Vagina (tissue), 2 donors: ENCODE measurements around the gene FBXL7. TPM values are rescaled to one million over a fixed set of nuclear protein-coding genes. Genes with fewer than 3 reads are reported as not detected.

Experiments used
- DNase-seq, 2 donors: peaks; one replicate each; pipeline ENCODE4 v3.0.0-alpha.2; 2017; ENCODE audit errors: extremely low spot score in 2 of 2
- H3K27ac ChIP-seq: fragments of 200-600 bp; sonication (generic); one replicate; pipeline ENCODE4 v1.5.1; 2019
- H3K27me3 ChIP-seq: fragments of 200-600 bp; sonication (generic); one replicate; pipeline ENCODE4 v1.5.1; 2019
- H3K36me3 ChIP-seq, 2 donors: fragments of 200-600 bp; sonication (generic); one replicate each; pipeline ENCODE4 v1.5.1; 2017 to 2019
- H3K4me1 ChIP-seq: fragments of 200-600 bp; sonication (generic); one replicate; pipeline ENCODE4 v1.5.1; 2019
- H3K4me3 ChIP-seq, 2 donors: fragments of 200-600 bp; sonication (generic); 1 replicate in 1 of 2; 2 replicates in 1 of 2; pipeline ENCODE4 v1.5.1; 2016 to 2019
- H3K9me3 ChIP-seq: fragments of 200-600 bp; sonication (generic); one replicate; pipeline ENCODE4 v1.5.1; 2019
- POLR2A ChIP-seq, 2 donors: fragments of 450-650 bp; IDR thresholded peaks; one replicate each; pipeline ENCODE4 v1.6.1; 2017; ENCODE audit warnings: antibody characterized with exemption in 2 of 2, mild to moderate bottlenecking in 2 of 2, moderate library complexity in 2 of 2
- POLR2AphosphoS5 ChIP-seq, 2 donors: sonication (generic); formaldehyde crosslinking; IDR thresholded peaks; one replicate each; pipeline ENCODE4 v1.9.0; 2017; ENCODE audit warnings: antibody characterized with exemption in 2 of 2, mild to moderate bottlenecking in 2 of 2, low read depth in 1 of 2; ENCODE audit not compliant: insufficient read depth in 1 of 2
- intact Hi-C: fragments of 100-400 bp; cut with DNase I; formaldehyde crosslinking; loops from one replicate; pipeline ENCODE4 v1.15.1; 2023
- total RNA-seq: library from RNA; depleted of rRNA; stranded (reverse); fragments of >200 nt; gene quantifications from one replicate; pipeline ENCODE4 v1.2.3, GENCODE V29; 2016
- TF ChIP-seq, protein P1 (sequence below), 3 experiments: fragments of 450-650 bp in 2 of 3; fragments of 200-600 bp in 1 of 3; sonication (generic) in 1 of 3; IDR thresholded peaks; one replicate each; pipeline ENCODE4 v1.5.1; 2017 to 2019; ENCODE audit warnings: antibody characterized with exemption in 3 of 3, mild to moderate bottlenecking in 2 of 3, moderate library complexity in 2 of 3

The FBXL7 gene
- total RNA-seq, 1 donor from 2014 or later, result 21.1 TPM

DNA sequence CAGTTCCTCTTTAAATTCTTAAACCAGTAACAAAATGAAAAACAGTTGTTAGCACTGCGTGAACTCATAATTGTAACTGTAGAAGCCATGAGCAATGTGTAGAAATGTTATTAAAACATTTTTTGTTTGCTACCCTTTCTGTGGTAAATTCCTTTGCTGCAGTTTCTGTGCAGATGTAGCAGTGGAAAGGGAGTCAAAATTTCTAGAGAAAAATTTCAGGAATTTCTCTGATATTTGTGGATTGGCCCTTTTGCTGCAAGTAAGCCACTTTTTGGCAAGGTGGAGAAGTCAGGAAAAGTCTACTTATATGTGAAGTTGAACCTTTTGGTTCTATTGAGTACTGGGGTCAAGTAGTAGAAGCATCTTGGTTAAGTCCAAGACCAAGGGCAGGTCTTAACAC is 10.1 kb downstream of the FBXL7 start:
- peaks cover 50% of the 10 kb centered on the region for H3K4me1 ChIP-seq
- H3K36me3 ChIP-seq, result no peaks in the 10 kb centered on the region
- no peak overlapping the region for H3K4me3 ChIP-seq
- intact Hi-C loops, result no loop called here
- TF ChIP-seq, protein P1, sequence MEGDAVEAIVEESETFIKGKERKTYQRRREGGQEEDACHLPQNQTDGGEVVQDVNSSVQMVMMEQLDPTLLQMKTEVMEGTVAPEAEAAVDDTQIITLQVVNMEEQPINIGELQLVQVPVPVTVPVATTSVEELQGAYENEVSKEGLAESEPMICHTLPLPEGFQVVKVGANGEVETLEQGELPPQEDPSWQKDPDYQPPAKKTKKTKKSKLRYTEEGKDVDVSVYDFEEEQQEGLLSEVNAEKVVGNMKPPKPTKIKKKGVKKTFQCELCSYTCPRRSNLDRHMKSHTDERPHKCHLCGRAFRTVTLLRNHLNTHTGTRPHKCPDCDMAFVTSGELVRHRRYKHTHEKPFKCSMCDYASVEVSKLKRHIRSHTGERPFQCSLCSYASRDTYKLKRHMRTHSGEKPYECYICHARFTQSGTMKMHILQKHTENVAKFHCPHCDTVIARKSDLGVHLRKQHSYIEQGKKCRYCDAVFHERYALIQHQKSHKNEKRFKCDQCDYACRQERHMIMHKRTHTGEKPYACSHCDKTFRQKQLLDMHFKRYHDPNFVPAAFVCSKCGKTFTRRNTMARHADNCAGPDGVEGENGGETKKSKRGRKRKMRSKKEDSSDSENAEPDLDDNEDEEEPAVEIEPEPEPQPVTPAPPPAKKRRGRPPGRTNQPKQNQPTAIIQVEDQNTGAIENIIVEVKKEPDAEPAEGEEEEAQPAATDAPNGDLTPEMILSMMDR (IDR thresholded peaks at IDR 0.05), result no peak
- TF ChIP-seq POLR2A (IDR thresholded peaks at IDR 0.05), result no peak
- no peak for TF ChIP-seq POLR2AphosphoS5 (IDR thresholded peaks at IDR 0.05; ENCODE audit: insufficient read depth in 1 of 2, low read depth in 1 of 2)
- no peaks in the 10 kb centered on the region for H3K27me3 ChIP-seq
- no peak for DNase-seq
- no peaks in the 10 kb centered on the region for H3K9me3 ChIP-seq
- H3K27ac ChIP-seq, result no peak overlapping the region

DNA sequence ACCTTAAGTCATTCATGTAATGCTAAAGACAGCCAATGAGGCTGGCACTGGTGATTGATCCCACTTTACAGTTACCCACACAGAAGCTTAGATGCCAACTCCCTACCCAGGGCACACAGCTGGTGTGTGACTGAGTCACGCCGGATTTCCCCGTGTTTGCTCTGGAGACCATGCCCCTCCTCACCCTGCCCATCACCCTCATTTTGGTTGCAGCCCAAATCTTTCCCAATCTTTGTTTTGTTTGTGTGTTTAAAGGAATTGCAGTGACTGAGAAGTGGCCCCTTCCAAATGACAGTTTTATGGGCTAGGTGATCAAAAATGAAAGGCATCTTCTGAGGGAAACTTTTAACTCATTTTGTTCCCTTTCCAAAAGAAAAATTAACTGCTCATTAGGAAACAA is 10.9 kb downstream of the FBXL7 start:
- no peaks in the 10 kb centered on the region for H3K27me3 ChIP-seq
- H3K4me3 ChIP-seq, result no peak overlapping the region
- intact Hi-C loops, result no loop called here
- no peaks in the 10 kb centered on the region for H3K9me3 ChIP-seq
- no peak for DNase-seq
- H3K27ac ChIP-seq, result no peak overlapping the region
- TF ChIP-seq POLR2AphosphoS5 (IDR thresholded peaks at IDR 0.05; ENCODE audit: insufficient read depth in 1 of 2, low read depth in 1 of 2), result no peak
- TF ChIP-seq POLR2A (IDR thresholded peaks at IDR 0.05), result no peak
- TF ChIP-seq, protein P1 (IDR thresholded peaks at IDR 0.05), result no peak
- H3K4me1 ChIP-seq, result peaks cover 50% of the 10 kb centered on the region
- no peaks in the 10 kb centered on the region for H3K36me3 ChIP-seq

DNA sequence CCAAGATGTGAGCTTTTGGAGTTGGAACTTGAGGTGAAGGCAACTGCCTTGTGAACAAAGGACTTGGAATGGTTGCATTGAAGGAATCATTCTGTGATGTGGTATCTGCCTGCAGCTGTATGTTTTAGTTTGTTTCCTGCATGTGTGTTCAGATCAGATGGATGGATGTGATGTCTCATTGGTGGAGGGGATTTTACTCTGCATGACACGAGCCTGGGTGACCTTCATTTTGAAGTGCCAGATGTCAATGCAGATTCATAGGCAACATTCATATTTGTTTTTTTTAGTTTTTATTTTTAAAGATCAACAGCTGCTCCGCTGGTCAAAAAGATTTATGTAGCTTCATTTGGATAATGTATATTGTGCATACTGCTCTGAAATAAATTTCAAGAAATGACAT is 13.5 kb downstream of the FBXL7 start:
- no peak overlapping the region for H3K27ac ChIP-seq
- DNase-seq, result no peak
- H3K36me3 ChIP-seq, result no peaks in the 10 kb centered on the region
- no peaks in the 10 kb centered on the region for H3K27me3 ChIP-seq
- no peak overlapping the region for H3K4me3 ChIP-seq
- intact Hi-C loops, result no loop called here
- no peaks in the 10 kb centered on the region for H3K9me3 ChIP-seq
- TF ChIP-seq POLR2A (IDR thresholded peaks at IDR 0.05) (no peak), POLR2AphosphoS5 (IDR thresholded peaks at IDR 0.05; ENCODE audit: insufficient read depth in 1 of 2, low read depth in 1 of 2) (no peak)
- TF ChIP-seq, protein P1 (IDR thresholded peaks at IDR 0.05), result no peak
- H3K4me1 ChIP-seq, result peaks cover 50% of the 10 kb centered on the region

DNA sequence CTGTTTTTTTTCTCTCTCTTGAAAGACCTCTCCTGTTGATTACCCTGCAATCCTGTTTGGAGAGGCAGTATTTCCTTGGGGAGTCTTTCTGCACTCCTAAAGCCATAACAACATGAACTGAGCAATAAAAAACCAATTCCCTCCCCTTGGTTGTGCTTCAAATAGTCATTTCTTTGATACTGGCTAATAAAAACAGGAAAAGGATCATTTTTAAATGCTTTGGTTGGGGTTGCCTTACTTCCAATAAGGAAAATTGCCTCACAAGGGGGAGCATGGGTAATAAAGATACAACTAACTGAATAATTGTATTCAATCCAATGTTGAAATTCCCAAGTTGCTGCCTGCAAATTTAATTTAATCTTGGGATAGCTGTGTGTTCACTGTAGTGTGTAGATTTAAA is 13.9 kb downstream of the FBXL7 start:
- H3K27ac ChIP-seq, result no peak overlapping the region
- intact Hi-C loops, result no loop called here
- no peak for DNase-seq
- H3K9me3 ChIP-seq, result no peaks in the 10 kb centered on the region
- TF ChIP-seq POLR2AphosphoS5 (IDR thresholded peaks at IDR 0.05; ENCODE audit: insufficient read depth in 1 of 2, low read depth in 1 of 2) (no peak), POLR2A (IDR thresholded peaks at IDR 0.05) (no peak)
- TF ChIP-seq, protein P1 (IDR thresholded peaks at IDR 0.05), result no peak
- no peaks in the 10 kb centered on the region for H3K27me3 ChIP-seq
- no peaks in the 10 kb centered on the region for H3K36me3 ChIP-seq
- no peak overlapping the region for H3K4me3 ChIP-seq
- peaks cover 50% of the 10 kb centered on the region for H3K4me1 ChIP-seq

DNA sequence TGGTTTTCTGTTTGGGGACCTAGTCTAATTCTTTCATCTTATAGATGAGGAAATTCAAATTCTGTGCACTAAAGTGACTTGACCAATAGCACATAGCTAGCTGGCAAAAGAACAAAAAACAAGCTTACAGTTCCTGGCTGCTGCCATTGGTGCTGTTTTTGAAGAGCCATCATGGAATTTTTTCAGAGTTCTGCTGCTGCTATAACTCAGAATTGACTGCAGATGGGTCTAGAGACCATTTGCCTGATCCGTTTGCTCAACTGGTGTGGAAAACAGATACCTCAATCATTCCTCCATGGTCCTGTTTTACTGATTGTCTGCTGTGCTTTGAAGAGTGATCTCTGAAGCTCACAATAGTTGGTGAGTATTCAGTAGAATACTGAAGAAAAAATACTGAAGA is 15.2 kb downstream of the FBXL7 start:
- TF ChIP-seq POLR2A (IDR thresholded peaks at IDR 0.05), result no peak
- no peak for TF ChIP-seq POLR2AphosphoS5 (IDR thresholded peaks at IDR 0.05; ENCODE audit: insufficient read depth in 1 of 2, low read depth in 1 of 2)
- TF ChIP-seq, protein P1 (IDR thresholded peaks at IDR 0.05), result no peak
- Histone ChIP-seq H3K36me3 (no peaks in the 10 kb centered on the region), H3K27me3 (no peaks in the 10 kb centered on the region), H3K4me1 (peaks cover 38% of the 10 kb centered on the region), H3K4me3 (no peak overlapping the region), H3K27ac (no peak overlapping the region), H3K9me3 (no peaks in the 10 kb centered on the region)
- no peak for DNase-seq
- intact Hi-C loops, result no loop called here
